Measurements from ENCODE around the gene ELMO1. TPM values are rescaled to one million over a fixed set of nuclear protein-coding genes. Genes with fewer than 3 reads are reported as not detected.

The ELMO1 gene
- total RNA-seq, 1 experiment from 2014 or later: not detected

DNA sequence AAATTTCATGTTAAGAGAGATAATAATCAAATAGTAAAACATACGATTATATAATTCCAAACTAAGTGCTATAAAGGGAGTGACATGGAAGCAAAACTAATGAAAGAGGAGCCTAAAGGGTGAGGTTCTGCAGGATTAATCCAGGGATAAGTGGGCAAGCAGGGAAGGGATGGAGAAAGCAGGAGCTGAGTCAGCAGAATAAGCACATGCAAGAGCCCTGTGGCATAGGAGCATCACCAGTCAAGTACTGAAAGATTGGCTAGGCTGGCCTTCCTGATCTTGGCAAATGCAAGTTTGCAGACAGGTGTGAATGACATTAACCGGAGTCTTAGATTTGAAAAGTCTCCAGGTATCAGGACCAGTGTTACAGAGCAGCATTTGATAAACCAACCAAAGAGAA lies 336.4 kb downstream of the ELMO1 start:
- Histone ChIP-seq H3K79me2 (ENCODE audit: low read length) (no peaks in the 10 kb centered on the region), H3K9ac (ENCODE audit: low read length) (no peak overlapping the region), H3K4me1 (ENCODE audit: insufficient read depth, low read length) (no peaks in the 10 kb centered on the region), H3K27ac (ENCODE audit: low read length) (no peak overlapping the region), H3K9me3 (ENCODE audit: low read length) (no peaks in the 10 kb centered on the region), H3F3A (ENCODE audit: low read length, unreplicated experiment) (no peaks in the 10 kb centered on the region), H4K20me1 (ENCODE audit: low read length) (no peaks in the 10 kb centered on the region), H2AFZ (ENCODE audit: low read length) (no peak overlapping the region), H3K4me3 (ENCODE audit: low read length) (no peak overlapping the region), H3K9me2 (replicated peaks; ENCODE audit: low read length) (no peaks in the 10 kb centered on the region), H3K36me3 (ENCODE audit: low read depth, low read length) (no peaks in the 10 kb centered on the region), H3K4me2 (ENCODE audit: low read length) (no peak overlapping the region), H3K27me3 (ENCODE audit: low read length) (no peaks in the 10 kb centered on the region)
- TF ChIP-seq, protein P1, sequence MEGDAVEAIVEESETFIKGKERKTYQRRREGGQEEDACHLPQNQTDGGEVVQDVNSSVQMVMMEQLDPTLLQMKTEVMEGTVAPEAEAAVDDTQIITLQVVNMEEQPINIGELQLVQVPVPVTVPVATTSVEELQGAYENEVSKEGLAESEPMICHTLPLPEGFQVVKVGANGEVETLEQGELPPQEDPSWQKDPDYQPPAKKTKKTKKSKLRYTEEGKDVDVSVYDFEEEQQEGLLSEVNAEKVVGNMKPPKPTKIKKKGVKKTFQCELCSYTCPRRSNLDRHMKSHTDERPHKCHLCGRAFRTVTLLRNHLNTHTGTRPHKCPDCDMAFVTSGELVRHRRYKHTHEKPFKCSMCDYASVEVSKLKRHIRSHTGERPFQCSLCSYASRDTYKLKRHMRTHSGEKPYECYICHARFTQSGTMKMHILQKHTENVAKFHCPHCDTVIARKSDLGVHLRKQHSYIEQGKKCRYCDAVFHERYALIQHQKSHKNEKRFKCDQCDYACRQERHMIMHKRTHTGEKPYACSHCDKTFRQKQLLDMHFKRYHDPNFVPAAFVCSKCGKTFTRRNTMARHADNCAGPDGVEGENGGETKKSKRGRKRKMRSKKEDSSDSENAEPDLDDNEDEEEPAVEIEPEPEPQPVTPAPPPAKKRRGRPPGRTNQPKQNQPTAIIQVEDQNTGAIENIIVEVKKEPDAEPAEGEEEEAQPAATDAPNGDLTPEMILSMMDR (conservative IDR thresholded peaks at IDR 0.05; ENCODE audit: low read depth, low read length): no peak
- no peak for TF ChIP-seq EZH2 (IDR thresholded peaks at IDR 0.05; ENCODE audit: low read length, unreplicated experiment)
- TF ChIP-seq EZH2phosphoT487 (IDR thresholded peaks at IDR 0.05; ENCODE audit: borderline replicate concordance, low read length): no peak
- no TSS peak for BruUV-seq (replicated peaks)
- ATAC-seq (no peak), DNase-seq (no peak)
- ChIA-PET POLR2A (ENCODE audit: unreplicated experiment) (no interaction called here), CTCF (no interaction called here)
- intact Hi-C loops (cut with micrococcal nuclease): no loop called here

GRCh38 chr7:37111459-37111858 lies 337.2 kb downstream of the ELMO1 start:
- Histone ChIP-seq H3K9ac (ENCODE audit: low read length) (no peak overlapping the region), H3K9me2 (replicated peaks; ENCODE audit: low read length) (no peaks in the 10 kb centered on the region), H3K9me3 (ENCODE audit: low read length) (no peaks in the 10 kb centered on the region), H3K4me2 (ENCODE audit: low read length) (no peak overlapping the region), H3K36me3 (ENCODE audit: low read depth, low read length) (no peaks in the 10 kb centered on the region), H2AFZ (ENCODE audit: low read length) (no peak overlapping the region), H3K27ac (ENCODE audit: low read length) (no peak overlapping the region), H3K4me3 (ENCODE audit: low read length) (no peak overlapping the region), H3F3A (ENCODE audit: low read length, unreplicated experiment) (no peaks in the 10 kb centered on the region), H3K79me2 (ENCODE audit: low read length) (no peaks in the 10 kb centered on the region), H4K20me1 (ENCODE audit: low read length) (no peaks in the 10 kb centered on the region), H3K27me3 (ENCODE audit: low read length) (no peaks in the 10 kb centered on the region), H3K4me1 (ENCODE audit: insufficient read depth, low read length) (no peaks in the 10 kb centered on the region)
- BruUV-seq (replicated peaks): no TSS peak
- CTCF ChIA-PET: no interaction called here
- intact Hi-C loops (cut with micrococcal nuclease): no loop called here
- no peak for TF ChIP-seq EZH2 (IDR thresholded peaks at IDR 0.05; ENCODE audit: low read length, unreplicated experiment)
- TF ChIP-seq, protein P1 (conservative IDR thresholded peaks at IDR 0.05; ENCODE audit: low read depth, low read length): no peak
- no peak for TF ChIP-seq EZH2phosphoT487 (IDR thresholded peaks at IDR 0.05; ENCODE audit: borderline replicate concordance, low read length)
- no peak for ATAC-seq
- POLR2A ChIA-PET (ENCODE audit: unreplicated experiment): no interaction called here
- DNase-seq: no peak

DNA sequence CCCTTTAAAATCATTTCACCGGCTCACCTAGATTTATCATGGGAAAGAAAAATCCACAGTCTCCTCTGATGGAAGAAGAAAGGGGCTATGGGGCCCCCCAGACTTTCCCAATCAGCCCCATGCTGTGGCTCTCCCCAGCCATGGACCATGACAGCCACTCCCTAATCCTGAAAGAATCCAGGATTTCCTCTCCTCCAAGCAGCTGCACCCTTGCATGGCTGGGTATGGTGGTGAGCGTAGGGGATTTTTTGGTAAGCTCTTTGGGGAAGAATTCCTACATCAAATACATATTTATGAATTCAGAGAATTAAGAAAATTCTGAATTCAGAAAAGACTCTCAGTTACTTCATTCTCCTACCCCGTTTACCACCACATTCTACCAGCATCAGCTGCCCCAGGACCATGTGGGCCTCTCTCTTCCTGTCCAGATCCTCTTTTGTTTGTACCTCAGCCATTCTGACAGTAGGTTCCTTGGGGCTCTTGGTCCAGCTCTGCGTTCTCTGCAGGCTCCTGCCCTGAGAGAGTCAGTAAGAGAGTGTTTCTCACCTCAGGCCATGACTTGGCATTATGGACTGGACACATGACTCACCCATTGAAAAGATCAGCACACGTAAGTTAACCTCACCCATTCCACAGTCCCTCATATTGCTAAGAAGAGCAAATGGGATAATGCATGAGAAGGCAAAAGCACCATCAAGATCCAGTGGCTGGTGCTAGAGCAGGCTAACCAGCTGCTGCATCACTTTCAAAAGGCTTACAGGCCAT lies 337.8 kb downstream of the ELMO1 start:
- Histone ChIP-seq H3K4me2 (ENCODE audit: low read length) (no peak overlapping the region), H3K4me1 (ENCODE audit: insufficient read depth, low read length) (no peaks in the 10 kb centered on the region), H3K27me3 (ENCODE audit: low read length) (no peaks in the 10 kb centered on the region), H3K9ac (ENCODE audit: low read length) (no peak overlapping the region), H3K4me3 (ENCODE audit: low read length) (no peak overlapping the region), H3K9me3 (ENCODE audit: low read length) (no peaks in the 10 kb centered on the region), H4K20me1 (ENCODE audit: low read length) (no peaks in the 10 kb centered on the region), H2AFZ (ENCODE audit: low read length) (no peak overlapping the region), H3K9me2 (replicated peaks; ENCODE audit: low read length) (no peaks in the 10 kb centered on the region), H3K27ac (ENCODE audit: low read length) (no peak overlapping the region), H3F3A (ENCODE audit: low read length, unreplicated experiment) (no peaks in the 10 kb centered on the region), H3K79me2 (ENCODE audit: low read length) (no peaks in the 10 kb centered on the region), H3K36me3 (ENCODE audit: low read depth, low read length) (no peaks in the 10 kb centered on the region)
- ATAC-seq (no peak), DNase-seq (no peak)
- no TSS peak for BruUV-seq (replicated peaks)
- ChIA-PET POLR2A (ENCODE audit: unreplicated experiment) (no interaction called here), CTCF (no interaction called here)
- no peak for TF ChIP-seq EZH2phosphoT487 (IDR thresholded peaks at IDR 0.05; ENCODE audit: borderline replicate concordance, low read length)
- intact Hi-C loops (cut with micrococcal nuclease): no loop called here
